Activated naive CD8-positive, alpha-beta T cell treated with anti-CD3 and anti-CD28 coated beads, Interleukin-2, amount 10 ng/mL, durations not matched to agents 7 days and 5 days (primary cell): ENCODE results near the gene FOXA1. TPM values are rescaled to one million over a fixed set of nuclear protein-coding genes. Genes with fewer than 3 reads are reported as not detected.

Source experiments
- ATAC-seq: fragments of 150-1000 bp; cut with Tn5 transposase; one replicate; pipeline ENCODE4 v1.10.0; 2021; ENCODE audit warnings: low read depth, moderate library complexity
- POLR2A ChIA-PET: fragments of 350-600 bp; sonication (Branson Sonifier 250); formaldehyde crosslinking; loops from one replicate; lab custom pipeline; 2021; ENCODE audit warnings: antibody characterized with exemption; lab: Charles Lee
- DNase-seq: peaks from one replicate; pipeline ENCODE4 v3.0.0; 2021
- H3K27ac Mint-ChIP-seq: one replicate; pipeline ENCODE4 v1.8.0; 2022; ENCODE audit warnings: mild to moderate bottlenecking, mixed read lengths
- H3K27me3 Mint-ChIP-seq: one replicate; pipeline ENCODE4 v1.8.0; 2022; ENCODE audit warnings: mild to moderate bottlenecking, moderate library complexity, mixed read lengths
- H3K36me3 Mint-ChIP-seq: one replicate; pipeline ENCODE4 v1.8.0; 2021; ENCODE audit warnings: mild to moderate bottlenecking, mixed read lengths
- H3K4me1 Mint-ChIP-seq: one replicate; pipeline ENCODE4 v1.8.0; 2021; ENCODE audit warnings: mixed read lengths
- H3K4me3 Mint-ChIP-seq: one replicate; pipeline ENCODE4 v1.8.0; 2022; ENCODE audit warnings: mild to moderate bottlenecking, moderate library complexity, mixed read lengths
- H3K9me3 Mint-ChIP-seq: one replicate; pipeline ENCODE4 v1.8.0; 2021; ENCODE audit warnings: mixed read lengths
- total RNA-seq, 2 experiments: library from RNA; stranded (reverse); gene quantifications; one replicate each; pipeline ENCODE4 v1.2.3, GENCODE V29; 2021

The FOXA1 gene
- total RNA-seq, 2 experiments from 2014 or later, result not detected

DNA sequence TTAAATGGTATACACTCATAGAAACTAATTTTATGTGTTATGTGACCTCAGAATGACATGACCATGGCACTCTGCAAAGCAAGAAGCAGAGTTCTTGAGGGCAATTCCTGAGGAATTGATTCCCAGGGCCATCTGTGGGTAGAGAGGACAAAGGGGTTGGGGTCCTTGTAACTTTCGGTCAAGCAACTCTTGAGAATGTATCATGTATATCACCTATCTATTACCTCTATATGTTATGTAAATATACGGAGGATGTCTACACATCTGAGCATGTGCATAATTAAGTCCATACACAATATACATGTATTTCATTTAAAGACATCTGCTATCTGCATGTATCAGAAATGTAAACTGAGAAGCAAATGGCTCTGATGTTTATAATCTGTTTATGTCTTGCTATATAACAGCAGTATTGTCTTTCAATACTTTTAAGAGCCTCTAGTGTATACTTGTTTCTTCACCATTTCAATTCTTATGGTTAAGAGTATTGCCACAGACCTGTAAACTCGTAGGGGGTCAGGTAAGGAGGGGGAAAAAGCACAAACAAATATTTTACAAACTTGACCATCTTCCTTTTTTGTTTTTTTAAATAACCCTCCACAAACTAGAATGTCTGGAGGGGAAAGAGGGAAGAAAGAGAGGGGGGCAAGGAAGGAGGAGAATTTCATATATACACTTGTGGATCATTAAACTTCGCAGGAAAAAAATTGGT lies 4.5 kb downstream of the FOXA1 start:
- peaks cover 4% of the 10 kb centered on the region for H3K36me3 Mint-ChIP-seq
- no peak overlapping the region for H3K4me3 Mint-ChIP-seq
- H3K4me1 Mint-ChIP-seq, result peaks cover 4% of the 10 kb centered on the region
- no peak for DNase-seq
- H3K9me3 Mint-ChIP-seq, result peaks cover 6% of the 10 kb centered on the region
- ATAC-seq, result no peak
- H3K27me3 Mint-ChIP-seq, result peaks cover 72% of the 10 kb centered on the region
- peak overlapping the region; percentile 19 for H3K27ac Mint-ChIP-seq
- POLR2A ChIA-PET, result no interaction called here

DNA sequence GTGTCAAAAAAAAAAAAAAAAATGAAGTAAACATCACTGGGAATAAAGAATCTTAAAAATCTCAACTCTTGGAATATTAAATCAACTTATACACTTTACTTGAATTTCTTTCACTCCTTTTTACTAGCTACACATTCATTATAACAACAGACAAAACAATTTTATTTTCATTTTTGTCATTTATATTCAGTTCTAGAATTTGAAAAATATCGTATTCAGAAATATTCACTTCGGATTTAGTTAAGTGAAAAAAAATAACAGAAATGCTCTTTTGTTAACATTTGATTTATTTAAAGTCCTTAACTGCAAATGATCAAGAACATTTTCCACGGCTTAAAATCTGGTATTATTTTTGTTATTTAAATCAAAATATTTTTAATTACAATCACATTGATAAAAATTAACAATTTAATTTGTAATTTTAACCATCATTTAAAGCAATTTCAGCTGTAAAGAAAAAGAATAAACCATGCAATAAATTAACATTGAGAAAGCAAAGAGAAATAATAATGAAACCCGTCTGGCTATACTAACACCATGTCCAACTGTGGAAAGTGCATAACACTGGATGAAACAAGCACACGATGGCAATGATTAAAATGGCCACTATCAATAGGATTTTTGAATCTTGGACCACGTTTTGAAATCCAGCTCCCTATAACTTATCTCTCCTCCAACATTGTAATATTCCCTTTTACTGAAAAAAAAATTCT lies 5.2 kb downstream of the FOXA1 start:
- Mint-ChIP-seq H3K27me3 (peaks cover 78% of the 10 kb centered on the region), H3K4me1 (peaks cover 4% of the 10 kb centered on the region), H3K36me3 (peaks cover 4% of the 10 kb centered on the region), H3K27ac (no peak overlapping the region), H3K4me3 (no peak overlapping the region), H3K9me3 (peaks cover 6% of the 10 kb centered on the region)
- DNase-seq (no peak), ATAC-seq (no peak)
- POLR2A ChIA-PET, result no interaction called here

DNA sequence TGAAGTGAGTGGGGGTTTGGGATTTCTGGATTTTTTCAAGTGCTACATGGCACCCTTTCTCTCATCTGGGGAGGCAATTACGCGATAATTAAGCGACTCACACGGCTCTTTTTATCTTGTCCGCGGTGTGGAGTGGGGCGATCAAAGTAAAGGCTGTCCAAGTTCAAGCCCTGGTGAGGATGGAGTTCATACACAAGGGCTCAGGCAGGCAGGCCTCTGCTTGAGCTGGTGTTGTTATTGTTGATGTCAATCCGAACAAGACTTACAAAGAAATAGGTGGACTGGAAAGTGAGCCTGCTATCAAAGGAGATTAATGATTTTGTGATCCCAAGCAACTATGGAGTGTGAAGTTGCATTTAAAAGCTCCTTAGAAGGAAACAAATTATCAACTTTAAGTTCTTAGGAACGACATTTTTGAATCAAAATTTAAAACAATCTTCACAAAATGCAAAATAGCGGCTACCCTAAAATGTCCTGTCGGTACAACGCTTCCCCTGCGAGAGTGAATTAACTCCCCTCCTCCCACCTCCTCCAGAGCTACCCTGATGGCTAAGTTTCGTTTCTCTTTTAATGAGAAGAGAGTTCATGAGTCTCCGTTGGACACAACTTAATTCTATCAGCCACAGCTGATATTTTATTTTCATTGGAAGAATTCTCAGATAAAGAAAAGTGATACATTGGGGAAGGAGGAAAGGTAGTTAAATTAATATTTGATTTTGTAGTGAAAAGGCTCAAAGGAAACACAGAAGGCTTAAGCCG lies 5.9 kb downstream of the FOXA1 start:
- POLR2A ChIA-PET, result no interaction called here
- no peak overlapping the region for H3K27ac Mint-ChIP-seq
- no peak for ATAC-seq
- H3K27me3 Mint-ChIP-seq, result peaks cover 77% of the 10 kb centered on the region
- no peak for DNase-seq
- peaks cover 6% of the 10 kb centered on the region for H3K9me3 Mint-ChIP-seq
- peaks cover 2% of the 10 kb centered on the region for H3K4me1 Mint-ChIP-seq
- no peak overlapping the region for H3K4me3 Mint-ChIP-seq
- peaks cover 2% of the 10 kb centered on the region for H3K36me3 Mint-ChIP-seq

DNA sequence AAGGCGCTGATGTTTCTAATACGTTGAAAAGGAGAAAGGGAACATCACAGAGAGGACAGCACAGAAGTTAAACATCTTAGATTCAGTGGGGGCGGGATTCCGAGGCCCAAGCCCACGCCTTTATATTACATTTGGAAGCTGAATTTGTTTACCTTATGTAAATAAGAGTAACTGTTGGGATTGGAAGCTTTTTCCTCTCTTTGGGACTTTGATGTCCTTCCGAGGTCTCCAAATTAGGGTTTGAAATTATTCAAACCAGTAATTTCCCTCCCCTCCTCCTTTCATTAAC lies 6.4 kb downstream of the FOXA1 start:
- H3K4me3 Mint-ChIP-seq, result no peak overlapping the region
- peaks cover 6% of the 10 kb centered on the region for H3K9me3 Mint-ChIP-seq
- H3K27ac Mint-ChIP-seq, result no peak overlapping the region
- no peaks in the 10 kb centered on the region for H3K36me3 Mint-ChIP-seq
- no peak for DNase-seq
- H3K4me1 Mint-ChIP-seq, result no peaks in the 10 kb centered on the region
- ATAC-seq, result no peak
- POLR2A ChIA-PET, result no interaction called here
- peaks cover 74% of the 10 kb centered on the region for H3K27me3 Mint-ChIP-seq

DNA sequence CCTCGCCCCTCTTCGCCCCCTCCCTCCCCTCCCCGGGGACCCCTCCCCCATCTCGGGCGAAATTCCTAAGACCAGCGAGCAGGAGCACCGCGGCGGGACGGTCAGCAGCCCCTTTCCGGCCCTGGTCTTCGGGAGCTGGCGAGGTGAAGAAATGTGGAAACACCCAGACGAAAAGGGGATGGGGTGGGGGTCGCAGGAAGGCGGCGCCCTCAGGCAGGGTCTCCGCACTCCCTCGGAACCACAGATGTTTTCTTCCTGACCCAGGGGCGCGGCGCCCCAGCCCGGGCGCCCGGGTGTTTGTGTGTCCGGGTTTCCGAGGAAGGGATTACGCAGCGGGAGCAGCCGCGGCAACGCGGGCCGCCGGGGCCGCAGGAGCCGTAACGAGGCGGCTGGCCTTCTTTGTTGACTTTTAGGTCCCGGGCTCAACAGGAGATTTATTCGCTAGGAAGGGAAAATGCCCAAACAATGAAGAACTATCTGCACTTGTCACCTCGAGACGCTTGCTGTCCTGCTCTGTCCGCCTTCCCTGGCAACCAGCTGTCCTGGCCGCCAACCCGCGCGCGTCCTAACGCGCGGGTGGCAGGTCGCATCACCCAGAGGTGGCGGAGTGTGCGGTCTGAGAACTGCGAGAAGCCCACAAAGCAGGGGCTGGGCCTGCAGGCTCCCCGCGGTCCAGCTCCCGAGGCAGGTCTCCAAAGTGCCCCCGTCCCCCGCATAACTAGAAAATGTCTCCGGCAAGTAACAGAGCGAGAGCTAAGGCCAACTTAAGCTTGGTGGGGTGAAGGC lies 7.0 kb downstream of the FOXA1 start:
- peaks cover 71% of the 10 kb centered on the region for H3K27me3 Mint-ChIP-seq
- H3K36me3 Mint-ChIP-seq, result no peaks in the 10 kb centered on the region
- DNase-seq (no peak), ATAC-seq (no peak)
- peaks cover 6% of the 10 kb centered on the region for H3K9me3 Mint-ChIP-seq
- no peaks in the 10 kb centered on the region for H3K4me1 Mint-ChIP-seq
- POLR2A ChIA-PET, result no interaction called here
- H3K27ac Mint-ChIP-seq, result no peak overlapping the region
- H3K4me3 Mint-ChIP-seq, result no peak overlapping the region

DNA sequence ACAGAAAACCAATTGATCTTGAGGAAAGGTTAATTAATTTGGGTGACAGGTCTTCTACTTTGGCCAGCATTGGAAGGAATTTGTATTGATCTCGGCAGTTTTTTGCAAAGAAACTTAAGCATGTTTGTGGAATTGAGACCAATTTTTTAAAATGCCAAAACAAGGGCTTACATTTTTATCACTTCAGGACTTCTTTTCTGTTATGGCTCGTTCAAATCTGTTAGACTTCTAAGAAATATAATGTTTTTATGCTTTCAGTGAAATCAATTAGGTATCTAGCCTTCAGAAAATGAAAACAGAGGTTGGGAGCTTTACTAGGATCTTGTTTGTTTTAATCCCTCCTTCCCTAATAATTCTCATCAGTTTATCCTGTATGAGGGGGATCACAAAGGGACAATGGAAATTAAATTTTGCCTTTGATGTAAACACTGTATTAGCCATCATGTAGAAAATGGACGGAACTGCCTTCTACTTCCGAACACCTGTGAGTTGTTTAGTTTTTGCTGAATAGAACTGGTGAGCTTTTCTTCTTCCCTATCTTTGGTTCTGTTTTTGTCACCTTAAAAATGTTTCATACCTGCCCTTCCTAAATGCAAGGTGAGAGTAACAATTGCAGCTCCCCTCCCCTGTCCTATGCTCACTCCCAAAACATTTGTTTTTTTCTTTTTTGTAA lies 7.8 kb downstream of the FOXA1 start:
- peaks cover 6% of the 10 kb centered on the region for H3K9me3 Mint-ChIP-seq
- no peak for DNase-seq
- H3K27me3 Mint-ChIP-seq, result peaks cover 64% of the 10 kb centered on the region
- H3K4me1 Mint-ChIP-seq, result no peaks in the 10 kb centered on the region
- H3K27ac Mint-ChIP-seq, result no peak overlapping the region
- no peaks in the 10 kb centered on the region for H3K36me3 Mint-ChIP-seq
- H3K4me3 Mint-ChIP-seq, result no peak overlapping the region
- no peak for ATAC-seq
- POLR2A ChIA-PET, result no interaction called here

DNA sequence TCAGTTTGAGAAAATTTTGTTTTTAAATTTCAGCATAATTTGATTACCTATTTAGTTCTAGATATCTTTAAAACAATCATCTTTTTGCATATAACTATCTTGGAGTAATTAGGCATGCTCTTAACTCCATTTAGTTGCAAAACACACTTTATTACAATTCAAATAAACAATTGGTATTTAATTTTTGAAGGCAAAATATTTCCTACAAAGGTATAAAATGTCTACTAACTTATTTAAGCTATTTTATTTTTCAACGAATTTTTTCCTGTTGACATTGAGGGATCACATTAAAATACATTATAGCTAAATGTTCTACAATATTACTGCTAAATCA lies 8.3 kb downstream of the FOXA1 start:
- ATAC-seq, result no peak
- Mint-ChIP-seq H3K9me3 (peaks cover 6% of the 10 kb centered on the region), H3K27me3 (peaks cover 64% of the 10 kb centered on the region), H3K27ac (no peak overlapping the region), H3K36me3 (no peaks in the 10 kb centered on the region), H3K4me1 (no peaks in the 10 kb centered on the region), H3K4me3 (no peak overlapping the region)
- DNase-seq, result no peak
- POLR2A ChIA-PET, result no interaction called here

DNA sequence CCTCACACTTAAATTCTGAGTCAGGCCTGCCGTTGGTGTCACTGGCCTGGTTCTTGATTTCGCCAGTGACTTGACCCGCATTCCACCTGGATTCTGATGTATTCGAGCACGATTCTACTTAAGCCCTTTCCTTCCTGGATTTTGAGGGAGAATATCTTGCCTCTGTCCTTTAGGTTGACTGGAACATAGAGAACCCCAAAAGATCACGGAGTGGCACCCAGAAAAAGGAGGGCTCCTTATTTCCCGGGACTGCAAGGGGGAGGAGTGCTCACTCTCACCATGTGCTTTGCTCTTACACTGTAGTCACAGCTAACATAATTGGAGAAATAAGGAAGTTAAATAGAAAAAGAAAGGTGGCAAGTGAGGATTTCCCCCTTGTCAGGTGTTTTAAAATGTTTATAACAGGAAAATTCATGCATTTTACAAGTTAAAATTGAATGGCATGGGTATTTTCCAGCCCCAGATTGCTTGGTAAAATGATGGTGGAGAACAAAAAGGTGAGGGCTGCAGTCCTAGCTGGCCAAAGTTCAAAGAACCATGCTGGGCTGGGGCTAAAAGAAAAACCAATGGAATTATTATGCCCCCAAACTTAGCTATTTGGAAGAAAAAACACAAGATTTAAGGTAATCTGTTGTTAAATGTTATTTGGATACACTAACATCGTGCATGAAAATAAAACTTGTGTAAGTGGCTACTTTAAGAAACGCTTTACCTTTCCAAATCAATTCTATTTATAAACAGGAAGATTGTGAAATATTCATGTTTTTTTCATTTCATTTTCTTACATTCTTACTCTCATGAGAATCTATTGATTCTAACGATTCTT lies 8.9 kb downstream of the FOXA1 start:
- Mint-ChIP-seq H3K4me3 (no peak overlapping the region), H3K4me1 (no peaks in the 10 kb centered on the region), H3K36me3 (no peaks in the 10 kb centered on the region), H3K27ac (no peak overlapping the region), H3K27me3 (peaks cover 62% of the 10 kb centered on the region), H3K9me3 (peaks cover 4% of the 10 kb centered on the region)
- ATAC-seq, result no peak
- DNase-seq, result no peak
- POLR2A ChIA-PET, result interaction anchor here (0.6 kb wide), 1 partner anchor 359 kb away, joined by 3 read pairs; no protein-coding TSS in a partner anchor

DNA sequence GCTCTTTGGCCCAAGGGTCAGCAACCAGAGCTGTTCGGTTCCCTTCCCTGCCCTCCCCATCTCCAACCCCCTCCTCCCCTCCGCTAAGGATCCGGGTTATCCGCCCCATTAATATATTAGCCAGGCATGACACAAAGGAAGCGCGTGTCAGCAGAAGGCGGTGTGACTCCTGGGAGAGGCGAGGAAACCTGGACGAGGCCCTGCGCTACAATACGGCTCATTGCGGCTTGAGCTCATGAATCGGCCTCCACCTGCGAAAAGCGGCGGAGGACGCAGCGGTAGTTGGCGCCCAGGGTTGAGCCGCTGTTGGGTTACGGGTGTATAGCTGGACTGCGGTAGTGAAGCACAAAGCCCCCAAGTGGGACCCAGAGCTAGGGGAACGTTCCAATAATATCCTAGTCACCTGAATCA lies 9.9 kb downstream of the FOXA1 start:
- peaks cover 52% of the 10 kb centered on the region for H3K27me3 Mint-ChIP-seq
- DNase-seq, result no peak
- no peaks in the 10 kb centered on the region for H3K4me1 Mint-ChIP-seq
- POLR2A ChIA-PET, result no interaction called here
- no peak for ATAC-seq
- no peaks in the 10 kb centered on the region for H3K36me3 Mint-ChIP-seq
- H3K4me3 Mint-ChIP-seq, result no peak overlapping the region
- H3K9me3 Mint-ChIP-seq, result peaks cover 4% of the 10 kb centered on the region
- no peak overlapping the region for H3K27ac Mint-ChIP-seq

DNA sequence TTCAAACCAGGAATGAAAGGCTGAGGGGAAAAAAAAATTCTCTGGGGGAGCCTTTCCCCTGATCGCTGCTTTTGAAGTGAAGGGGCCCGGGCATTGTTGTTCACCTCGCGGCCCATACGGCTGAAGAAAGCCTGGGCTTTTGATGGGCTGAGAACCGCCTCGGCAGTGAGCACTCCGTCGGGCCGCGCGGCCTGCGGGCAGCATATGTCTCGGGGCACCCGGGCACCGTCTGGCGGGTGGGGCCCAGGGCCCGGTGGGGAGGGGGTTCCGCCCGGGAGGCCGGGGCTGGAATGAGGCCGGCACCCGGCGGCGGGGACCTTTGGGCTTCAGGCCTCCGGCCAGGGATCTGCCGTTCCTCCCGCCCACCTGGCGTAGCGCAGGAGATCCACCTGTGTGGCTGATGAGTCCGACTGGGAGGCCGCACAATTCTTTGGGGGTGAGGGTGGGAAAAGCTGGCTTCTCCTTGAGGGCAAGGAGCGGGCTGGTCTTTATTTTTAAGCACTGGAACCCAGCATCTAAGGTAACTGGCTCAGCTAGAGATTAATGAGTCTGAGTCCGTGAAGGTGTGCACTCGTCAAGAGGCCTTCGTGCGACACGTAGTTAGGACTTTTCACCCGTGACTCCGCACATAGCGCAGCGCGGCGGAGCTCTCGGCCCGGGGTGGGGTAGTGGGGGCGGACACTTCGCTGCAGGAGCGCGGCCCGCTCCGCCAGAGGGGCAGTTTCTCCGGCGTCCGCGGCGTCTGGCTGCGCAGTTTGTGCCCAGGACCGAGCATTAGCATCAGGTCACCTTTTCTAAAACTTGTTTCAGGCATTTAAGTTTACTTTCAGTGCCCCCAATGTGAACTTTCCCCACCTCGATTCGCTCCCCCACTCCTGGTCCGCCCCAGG lies 10.6 kb downstream of the FOXA1 start:
- Mint-ChIP-seq H3K27ac (no peak overlapping the region), H3K4me3 (no peak overlapping the region), H3K36me3 (no peaks in the 10 kb centered on the region), H3K27me3 (peaks cover 50% of the 10 kb centered on the region), H3K4me1 (no peaks in the 10 kb centered on the region), H3K9me3 (peaks cover 4% of the 10 kb centered on the region)
- DNase-seq, result no peak
- POLR2A ChIA-PET, result no interaction called here
- no peak for ATAC-seq

DNA sequence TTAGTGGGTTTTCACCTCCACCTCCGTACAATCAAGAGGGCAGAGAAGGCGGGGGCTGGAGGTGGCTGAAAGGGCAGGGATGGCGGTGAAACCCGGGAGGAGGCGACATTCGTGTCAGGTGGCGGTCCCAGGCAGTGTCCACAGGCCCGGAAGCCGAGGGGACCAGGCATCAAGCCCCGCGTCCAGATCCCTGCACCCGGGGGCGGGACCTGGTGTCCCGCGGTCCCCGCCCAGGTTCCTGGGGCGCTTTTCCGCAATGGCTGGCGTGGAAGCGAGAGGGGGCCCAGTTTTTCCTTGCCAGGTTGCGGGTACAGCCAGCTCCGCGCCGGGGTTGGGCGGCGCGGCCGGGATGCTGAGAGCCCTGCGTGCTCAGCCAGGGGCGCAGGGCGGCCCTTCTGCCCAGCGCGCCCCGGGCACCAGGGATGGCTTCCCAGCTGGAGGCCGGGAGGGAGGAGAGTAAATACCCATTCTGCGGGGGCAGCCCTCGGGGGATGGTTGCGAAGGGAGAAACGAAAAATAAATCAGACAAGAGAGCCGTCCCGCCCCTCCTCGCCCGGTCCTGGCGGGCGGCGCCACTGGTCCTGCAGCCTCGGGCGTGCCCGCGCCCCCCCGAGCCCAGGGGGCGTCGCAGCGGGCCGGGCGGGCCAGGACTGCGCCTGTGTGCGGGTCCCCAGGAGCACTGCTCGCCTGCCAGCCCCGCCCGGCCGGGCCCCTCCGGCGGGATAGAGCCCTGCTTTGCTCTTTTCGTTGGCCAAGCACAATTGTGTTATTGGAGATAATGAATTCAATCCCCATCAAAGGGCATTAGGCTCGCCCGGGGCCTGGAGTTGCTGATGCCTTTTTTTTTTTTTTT lies 11.5 kb downstream of the FOXA1 start:
- H3K27me3 Mint-ChIP-seq, result peaks cover 41% of the 10 kb centered on the region

More for the DNA sequence above, 11.5 kb downstream of the FOXA1 start:
- Mint-ChIP-seq H3K36me3 (no peaks in the 10 kb centered on the region), H3K4me1 (no peaks in the 10 kb centered on the region), H3K27ac (no peak overlapping the region), H3K9me3 (peaks cover 3% of the 10 kb centered on the region), H3K4me3 (no peak overlapping the region)
- ATAC-seq, result no peak
- no peak for DNase-seq
- POLR2A ChIA-PET, result no interaction called here
